PC-9 (cell line): ENCODE results near the gene DDX52.

Experiments used
- CTCF ChIP-seq: fragments of 200-600 bp; sonication (generic); conservative IDR thresholded peaks from 2 replicates; pipeline ENCODE4 v1.6.1; 2017; ENCODE audit warnings: mixed run types, antibody characterized with exemption, mild to moderate bottlenecking, moderate library complexity
- EZH2 ChIP-seq: fragments of 200-600 bp; sonication (generic); IDR thresholded peaks from 2 replicates; pipeline ENCODE4 v1.8.0; 2017; ENCODE audit warnings: antibody characterized with exemption, low read depth

- TF ChIP-seq CTCF = no peak
- no peak for TF ChIP-seq EZH2
Measured at GRCh38 chr17:37614391-37614790, 28.9 kb downstream of the DDX52 start.
